Thyroid gland (tissue), 4 donors: ENCODE results near the gene CCM2.

Experiments
- CTCF ChIP-seq, 6 experiments: fragments of 200-600 bp in 3 of 6; fragments of 450-650 bp in 3 of 6; sonication (generic) in 3 of 6; IDR thresholded peaks; one replicate each; pipeline ENCODE4 v1.5.1; 2016 to 2019; ENCODE audit warnings: antibody characterized with exemption in 6 of 6, mild to moderate bottlenecking in 2 of 6, inconsistent platforms in 1 of 6, moderate library complexity in 1 of 6
- POLR2A ChIP-seq, 2 donors: fragments of 450-650 bp; IDR thresholded peaks; one replicate each; pipeline ENCODE4 v1.6.1; 2017; ENCODE audit warnings: antibody characterized with exemption in 2 of 2, mild to moderate bottlenecking in 2 of 2, moderate library complexity in 1 of 2

- TF ChIP-seq CTCF (IDR thresholded peaks at IDR 0.05) (no peak), POLR2A (IDR thresholded peaks at IDR 0.05) (no peak)
Observed at GRCh38 chr7:45081670-45081974, 81.6 kb downstream of the CCM2 start.
